ENCODE data around the gene NUMA1. TPM values are rescaled to one million over a fixed set of nuclear protein-coding genes. Genes with fewer than 3 reads are reported as not detected.

NUMA1 gene
- total and polyA plus RNA-seq, 9 of the 15 experiments (the other 6 are each of a cell fraction or from before 2014, with no cell fraction given): 4.1 to 104 (median 51.2) TPM

- TF ChIP-seq PTTG1 (tag; IDR thresholded peaks at IDR 0.05; ENCODE audit: low read depth) (no peak), MXI1 (IDR thresholded peaks at IDR 0.05; ENCODE audit: low read depth, low read length) (no peak), ZNF133 (CRISPR knock-in tag; IDR thresholded peaks at IDR 0.05) (no peak), NFRKB (IDR thresholded peaks at IDR 0.05; ENCODE audit: low read depth) (no peak), ZNF780A (CRISPR knock-in tag; IDR thresholded peaks at IDR 0.05) (no peak), DPF2 (IDR thresholded peaks at IDR 0.05) (peak; percentile 67), ZNF609 (CRISPR knock-in tag; IDR thresholded peaks at IDR 0.05; ENCODE audit: borderline replicate concordance) (no peak), DMBX1 (CRISPR knock-in tag; IDR thresholded peaks at IDR 0.05; ENCODE audit: borderline replicate concordance) (no peak), ZNF778 (CRISPR knock-in tag; IDR thresholded peaks at IDR 0.05) (no peak), ATF2 (CRISPR knock-in tag; IDR thresholded peaks at IDR 0.05) (no peak), ARNT (IDR thresholded peaks at IDR 0.05) (no peak), TAF9B (IDR thresholded peaks at IDR 0.05; ENCODE audit: partially characterized antibody) (no peak), NR4A1 (CRISPR knock-in tag; IDR thresholded peaks at IDR 0.05) (no peak), NR4A1 (tag; IDR thresholded peaks at IDR 0.05) (no peak), SOX6 (IDR thresholded peaks at IDR 0.05) (peak; percentile 73), FOS (IDR thresholded peaks at IDR 0.05; ENCODE audit: extremely low read depth, insufficient read length) (no peak), SNIP1 (IDR thresholded peaks at IDR 0.05; ENCODE audit: low read depth) (no peak), MTA1 (IDR thresholded peaks at IDR 0.05; ENCODE audit: borderline replicate concordance) (no peak), STAT5A (IDR thresholded peaks at IDR 0.05; ENCODE audit: borderline replicate concordance, low read length) (no peak), ELF4 (CRISPR knock-in tag; IDR thresholded peaks at IDR 0.05) (no peak), ARID3A (IDR thresholded peaks at IDR 0.05; ENCODE audit: borderline replicate concordance, low read depth, low read length) (no peak), TCF15 (CRISPR knock-in tag; IDR thresholded peaks at IDR 0.05) (no peak), ZBTB26 (CRISPR knock-in tag; IDR thresholded peaks at IDR 0.05) (no peak)
These were observed 42.3 kb upstream of the NUMA1 start (continued) for GRCh38 chr11:72122607-72123006.

All from K562 (cell line).